Measurements from ENCODE around the gene SLC25A29.
"Not testable (repeated sequence)": the region's sequence is repeated elsewhere in the genome, so short reads cannot be mapped to it uniquely, and the experiment has no call there.

The SLC25A29 gene

DNA sequence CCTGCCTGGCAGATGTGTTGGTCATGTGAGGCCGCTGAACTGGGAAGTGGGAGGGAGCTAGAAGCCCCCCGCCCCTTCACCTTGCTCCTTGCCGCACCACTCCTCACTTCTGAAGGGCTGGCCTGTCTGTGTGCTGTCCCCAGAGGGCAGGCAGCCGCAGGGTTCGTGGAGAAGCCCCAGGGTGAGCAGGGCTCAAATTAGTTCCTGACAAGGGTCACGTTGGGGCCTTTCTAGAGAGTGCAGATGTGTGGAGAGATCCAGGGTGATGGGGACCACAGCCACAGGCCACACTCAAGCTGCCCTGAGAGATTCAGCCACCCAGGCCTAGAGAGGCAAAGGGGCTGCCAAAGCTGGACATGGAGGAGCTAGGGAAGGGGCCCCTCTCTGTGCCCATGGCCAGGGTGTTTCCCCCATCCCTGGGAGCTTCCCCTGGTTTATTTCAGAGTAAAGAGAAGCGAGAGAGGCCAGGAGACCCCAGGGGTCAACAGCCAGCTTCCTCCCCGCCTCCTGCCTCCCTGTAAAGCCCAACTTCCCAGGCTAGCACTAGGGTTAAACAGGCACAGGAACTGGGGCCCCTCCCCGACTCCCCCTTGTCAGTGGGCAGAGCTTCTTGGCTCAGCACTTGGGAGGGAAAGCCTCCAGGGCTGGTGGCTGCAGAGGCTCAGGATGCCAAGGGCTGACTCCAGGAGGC is 16.2 kb downstream of the SLC25A29 start:
- Histone ChIP-seq H3K4me2 (ENCODE audit: low read length) (no peak overlapping the region), H3K9me3 (ENCODE audit: insufficient read depth, low read depth, low read length) (peaks cover 3% of the 10 kb centered on the region), H4K8ac (ENCODE audit: low read depth, low read length) (no peak overlapping the region), H2AK5ac (ENCODE audit: low read length) (no peak overlapping the region), H3K4ac (ENCODE audit: low read depth, low read length) (no peak overlapping the region), H2AFZ (ENCODE audit: insufficient read depth, low read length, poor library complexity) (no peak overlapping the region), H3K79me2 (ENCODE audit: control insufficient read depth, insufficient read depth, low read length, poor library complexity) (peaks cover 3% of the 10 kb centered on the region), H3K79me1 (ENCODE audit: low read length) (peaks cover 7% of the 10 kb centered on the region), H3K4me1 (ENCODE audit: control insufficient read depth in 1 of 2, insufficient read depth in 2 of 2, low read length in 2 of 2) (peaks cover 8 to 15% of the 10 kb centered on the region in 2 experiments), H3K18ac (ENCODE audit: low read length) (no peak overlapping the region), H3K36me3 (ENCODE audit: control insufficient read depth in 1 of 2, insufficient read depth in 2 of 2, low read length in 2 of 2) (peaks cover 28 to 31% of the 10 kb centered on the region in 2 experiments), H3K4me3 (ENCODE audit: low read depth, low read length) (no peak overlapping the region), H4K12ac (ENCODE audit: low read depth, low read length) (no peak overlapping the region), H3K9ac (ENCODE audit: low read length) (no peak overlapping the region), H3K14ac (ENCODE audit: low read length) (no peak overlapping the region), H3K27me3 (ENCODE audit: insufficient read depth, low read length) (no peaks in the 10 kb centered on the region), H2BK12ac (ENCODE audit: low read length) (no peak overlapping the region), H3K27ac (ENCODE audit: low read depth, low read length) (no peak overlapping the region), H4K91ac (ENCODE audit: low read depth, low read length) (no peak overlapping the region), H2BK120ac (ENCODE audit: insufficient read depth, low read length, poor library complexity) (no peak overlapping the region), H3K23ac (ENCODE audit: low read length) (no peak overlapping the region), H2BK5ac (ENCODE audit: low read depth, low read length, poor library complexity) (no peak overlapping the region)
- no peak for DNase-seq
- no CpG with 5 or more reads among the region's 9 CpGs for WGBS (ENCODE audit: extremely low coverage, insufficient coverage, insufficient read length)

DNA sequence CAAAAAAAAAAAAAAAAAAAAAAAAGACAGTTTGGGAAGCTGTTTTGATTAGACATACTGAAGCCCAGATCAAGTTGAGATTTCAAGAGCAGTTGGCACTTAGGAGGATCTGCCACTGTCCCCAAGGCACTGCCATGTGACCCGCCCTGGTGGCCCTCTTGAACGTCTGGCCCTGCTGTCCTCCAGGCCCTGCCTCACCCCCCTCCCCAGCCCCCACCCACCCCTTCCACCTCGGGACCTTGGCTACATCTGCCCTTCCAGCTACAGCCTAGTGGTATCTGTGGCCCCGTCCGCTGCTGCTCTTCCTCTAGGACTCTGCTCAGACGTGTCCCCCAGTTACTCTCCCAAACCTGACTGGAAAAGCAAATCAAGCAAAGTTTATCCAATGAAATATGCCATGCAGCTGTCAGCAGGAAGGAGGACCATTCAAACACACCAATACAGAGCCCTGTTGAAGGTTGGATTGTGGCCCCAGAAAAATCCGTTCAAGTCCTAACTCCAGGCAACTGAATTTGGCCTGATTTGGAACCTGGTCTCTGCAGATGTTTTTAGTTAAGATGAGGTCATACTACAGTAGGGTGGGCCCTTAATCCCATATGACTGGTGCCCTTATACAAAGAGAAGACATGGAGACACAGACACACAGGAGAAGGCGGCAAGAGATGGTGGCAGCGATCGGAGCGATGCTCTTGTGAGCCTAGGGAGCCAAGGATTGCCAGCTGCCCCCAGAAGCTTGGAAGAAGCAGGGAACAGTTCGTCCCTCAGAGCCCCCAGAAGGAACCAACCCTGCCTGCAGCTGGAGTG is 17.7 kb downstream of the SLC25A29 start:
- no peak for DNase-seq
- Histone ChIP-seq H4K12ac (ENCODE audit: low read depth, low read length) (no peak overlapping the region), H3K79me1 (ENCODE audit: low read length) (peaks cover 8% of the 10 kb centered on the region), H3K4ac (ENCODE audit: low read depth, low read length) (no peak overlapping the region), H2BK120ac (ENCODE audit: insufficient read depth, low read length, poor library complexity) (no peak overlapping the region), H3K36me3 (ENCODE audit: control insufficient read depth in 1 of 2, insufficient read depth in 2 of 2, low read length in 2 of 2) (peaks cover 26 to 31% of the 10 kb centered on the region in 2 experiments), H4K8ac (ENCODE audit: low read depth, low read length) (no peak overlapping the region), H3K4me3 (ENCODE audit: low read depth, low read length) (no peak overlapping the region), H3K27me3 (ENCODE audit: insufficient read depth, low read length) (no peaks in the 10 kb centered on the region), H3K79me2 (ENCODE audit: control insufficient read depth, insufficient read depth, low read length, poor library complexity) (peaks cover 3% of the 10 kb centered on the region), H3K9me3 (ENCODE audit: insufficient read depth, low read depth, low read length) (peaks cover 3% of the 10 kb centered on the region), H3K27ac (ENCODE audit: low read depth, low read length) (no peak overlapping the region), H2BK5ac (ENCODE audit: low read depth, low read length, poor library complexity) (no peak overlapping the region), H3K4me1 (ENCODE audit: control insufficient read depth in 1 of 2, insufficient read depth in 2 of 2, low read length in 2 of 2) (peaks cover 8 to 17% of the 10 kb centered on the region in 2 experiments), H2AK5ac (ENCODE audit: low read length) (no peak overlapping the region), H3K4me2 (ENCODE audit: low read length) (no peak overlapping the region), H3K23ac (ENCODE audit: low read length) (no peak overlapping the region), H3K9ac (ENCODE audit: low read length) (no peak overlapping the region), H3K14ac (ENCODE audit: low read length) (no peak overlapping the region), H2AFZ (ENCODE audit: insufficient read depth, low read length, poor library complexity) (no peak overlapping the region), H3K18ac (ENCODE audit: low read length) (no peak overlapping the region), H2BK12ac (ENCODE audit: low read length) (no peak overlapping the region), H4K91ac (ENCODE audit: low read depth, low read length) (no peak overlapping the region)
- WGBS (ENCODE audit: extremely low coverage, insufficient coverage, insufficient read length), result no CpG with 5 or more reads among the region's 12 CpGs

DNA sequence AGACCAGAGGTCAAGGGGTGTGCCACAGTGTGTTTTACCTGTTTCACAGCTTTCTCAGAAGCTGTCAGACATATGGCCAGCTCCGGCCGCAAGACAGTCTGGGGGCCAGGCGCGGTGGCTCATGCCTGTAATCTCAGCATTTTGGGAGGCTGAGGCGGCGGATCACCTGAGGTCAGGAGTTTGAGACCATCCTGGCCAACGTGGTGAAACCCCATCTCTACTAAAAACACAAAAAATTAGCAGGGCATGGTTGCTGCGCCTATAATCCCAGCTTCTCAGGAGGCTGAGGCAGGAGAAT is 18.3 kb downstream of the SLC25A29 start:
- H3K4me2 ChIP-seq (ENCODE audit: low read length); H3K14ac ChIP-seq (ENCODE audit: low read length); H3K79me1 ChIP-seq (ENCODE audit: low read length); DNase-seq; H4K12ac ChIP-seq (ENCODE audit: low read depth, low read length); H3K79me2 ChIP-seq (ENCODE audit: control insufficient read depth, insufficient read depth, low read length, poor library complexity); H2AK5ac ChIP-seq (ENCODE audit: low read length); H3K9ac ChIP-seq (ENCODE audit: low read length); H2BK5ac ChIP-seq (ENCODE audit: low read depth, low read length, poor library complexity); H2BK120ac ChIP-seq (ENCODE audit: insufficient read depth, low read length, poor library complexity); H3K27ac ChIP-seq (ENCODE audit: low read depth, low read length); H3K4ac ChIP-seq (ENCODE audit: low read depth, low read length); H3K23ac ChIP-seq (ENCODE audit: low read length); H4K91ac ChIP-seq (ENCODE audit: low read depth, low read length); H3K27me3 ChIP-seq (ENCODE audit: insufficient read depth, low read length); H2AFZ ChIP-seq (ENCODE audit: insufficient read depth, low read length, poor library complexity); H4K8ac ChIP-seq (ENCODE audit: low read depth, low read length); H3K4me3 ChIP-seq (ENCODE audit: low read depth, low read length); H3K9me3 ChIP-seq (ENCODE audit: insufficient read depth, low read depth, low read length); H3K18ac ChIP-seq (ENCODE audit: low read length); H2BK12ac ChIP-seq (ENCODE audit: low read length): not testable (repeated sequence)
- Histone ChIP-seq H3K4me1 (ENCODE audit: control insufficient read depth in 1 of 2, insufficient read depth in 2 of 2, low read length in 2 of 2) (peaks cover 11 to 20% of the 10 kb centered on the region in 2 experiments), H3K36me3 (ENCODE audit: control insufficient read depth in 1 of 2, insufficient read depth in 2 of 2, low read length in 2 of 2) (peaks cover 24 to 30% of the 10 kb centered on the region in 2 experiments)
- no CpG with 5 or more reads among the region's 8 CpGs for WGBS (ENCODE audit: extremely low coverage, insufficient coverage, insufficient read length)

DNA sequence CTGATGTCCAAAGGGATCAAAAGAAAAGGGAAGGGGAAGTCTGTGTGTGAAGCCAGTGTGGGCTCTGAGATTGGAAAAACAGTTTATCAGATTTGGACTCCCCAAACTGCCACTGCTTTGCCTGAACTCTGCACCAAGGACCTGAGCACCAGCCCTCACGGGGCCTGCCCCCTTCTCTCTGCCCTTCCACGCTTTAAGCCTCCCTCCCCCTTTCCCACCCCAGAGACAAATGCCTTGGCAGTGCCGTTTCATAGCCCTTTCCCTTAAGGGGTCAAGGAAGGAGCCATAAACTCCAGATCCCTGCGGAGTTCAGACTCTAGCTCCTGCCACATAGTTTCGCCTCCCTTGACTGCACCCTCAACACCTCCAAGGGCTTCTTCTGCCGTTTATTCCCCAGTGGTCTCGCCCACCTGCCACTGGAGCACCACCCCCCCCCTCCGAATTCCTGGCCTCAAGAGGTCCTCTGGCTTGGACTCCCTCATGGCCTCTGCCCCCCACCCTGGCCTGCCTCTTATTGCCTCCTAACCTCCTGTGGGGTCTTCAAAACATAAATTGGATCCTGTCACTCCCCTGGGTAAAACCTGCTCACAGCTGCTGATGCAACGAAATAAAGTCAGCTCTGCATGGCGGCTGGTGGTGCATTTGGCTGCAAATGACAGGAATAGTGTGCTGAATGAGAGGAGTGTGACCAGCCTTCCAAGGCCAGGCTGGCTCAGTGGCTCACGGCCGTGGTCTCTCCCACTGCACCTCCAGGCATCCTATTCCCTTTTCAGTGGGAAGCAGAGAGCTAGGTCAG is 18.8 kb downstream of the SLC25A29 start:
- H3K4me2 ChIP-seq (ENCODE audit: low read length), result no peak overlapping the region

More for the DNA sequence above, 18.8 kb downstream of the SLC25A29 start:
- peaks cover 3% of the 10 kb centered on the region for H3K79me2 ChIP-seq (ENCODE audit: control insufficient read depth, insufficient read depth, low read length, poor library complexity)
- no peak overlapping the region for H3K14ac ChIP-seq (ENCODE audit: low read length)
- no peak for DNase-seq
- H4K8ac ChIP-seq (ENCODE audit: low read depth, low read length), result no peak overlapping the region
- H3K18ac ChIP-seq (ENCODE audit: low read length), result no peak overlapping the region
- H3K36me3 ChIP-seq (ENCODE audit: control insufficient read depth in 1 of 2, insufficient read depth in 2 of 2, low read length in 2 of 2), result peaks cover 20 to 24% of the 10 kb centered on the region in 2 experiments
- no peak overlapping the region for H4K12ac ChIP-seq (ENCODE audit: low read depth, low read length)
- H3K27ac ChIP-seq (ENCODE audit: low read depth, low read length), result no peak overlapping the region
- no peak overlapping the region for H3K4ac ChIP-seq (ENCODE audit: low read depth, low read length)
- H2AFZ ChIP-seq (ENCODE audit: insufficient read depth, low read length, poor library complexity), result no peak overlapping the region
- WGBS (ENCODE audit: extremely low coverage, insufficient coverage, insufficient read length), result no CpG with 5 or more reads among the region's 12 CpGs
- H4K91ac ChIP-seq (ENCODE audit: low read depth, low read length), result no peak overlapping the region
- H3K9ac ChIP-seq (ENCODE audit: low read length), result no peak overlapping the region
- H3K79me1 ChIP-seq (ENCODE audit: low read length), result peaks cover 8% of the 10 kb centered on the region
- H2BK5ac ChIP-seq (ENCODE audit: low read depth, low read length, poor library complexity), result no peak overlapping the region
- no peak overlapping the region for H2BK120ac ChIP-seq (ENCODE audit: insufficient read depth, low read length, poor library complexity)
- H3K4me1 ChIP-seq (ENCODE audit: control insufficient read depth in 1 of 2, insufficient read depth in 2 of 2, low read length in 2 of 2), result peaks cover 13 to 24% of the 10 kb centered on the region in 2 experiments
- H3K27me3 ChIP-seq (ENCODE audit: insufficient read depth, low read length), result no peaks in the 10 kb centered on the region
- no peak overlapping the region for H2BK12ac ChIP-seq (ENCODE audit: low read length)
- H3K9me3 ChIP-seq (ENCODE audit: insufficient read depth, low read depth, low read length), result peaks cover 3% of the 10 kb centered on the region
- no peak overlapping the region for H3K4me3 ChIP-seq (ENCODE audit: low read depth, low read length)
- H3K23ac ChIP-seq (ENCODE audit: low read length), result no peak overlapping the region
- no peak overlapping the region for H2AK5ac ChIP-seq (ENCODE audit: low read length)

Measured in trophoblast cell (in vitro differentiated cells and primary cell).